Neural progenitor cell (in vitro differentiated cells): ENCODE data around the gene IRAK1.

ENCODE experiments used
- EZH2 ChIP-seq: fragments of 200-600 bp; sonication (generic); IDR thresholded peaks from 2 replicates; pipeline ENCODE4 v1.6.1; 2017; ENCODE audit warnings: antibody characterized with exemption, mild to moderate bottlenecking, moderate library complexity
- EZH2phosphoT487 ChIP-seq: fragments of 200-600 bp; sonication (generic); IDR thresholded peaks from 2 replicates; pipeline ENCODE4 v1.6.1; 2017; ENCODE audit warnings: antibody characterized with exemption
- TF ChIP-seq, protein P1 (sequence below): fragments of 200-600 bp; sonication (generic); IDR thresholded peaks from 2 replicates; pipeline ENCODE4 v1.5.1; 2017; ENCODE audit warnings: antibody characterized with exemption, mild to moderate bottlenecking

DNA sequence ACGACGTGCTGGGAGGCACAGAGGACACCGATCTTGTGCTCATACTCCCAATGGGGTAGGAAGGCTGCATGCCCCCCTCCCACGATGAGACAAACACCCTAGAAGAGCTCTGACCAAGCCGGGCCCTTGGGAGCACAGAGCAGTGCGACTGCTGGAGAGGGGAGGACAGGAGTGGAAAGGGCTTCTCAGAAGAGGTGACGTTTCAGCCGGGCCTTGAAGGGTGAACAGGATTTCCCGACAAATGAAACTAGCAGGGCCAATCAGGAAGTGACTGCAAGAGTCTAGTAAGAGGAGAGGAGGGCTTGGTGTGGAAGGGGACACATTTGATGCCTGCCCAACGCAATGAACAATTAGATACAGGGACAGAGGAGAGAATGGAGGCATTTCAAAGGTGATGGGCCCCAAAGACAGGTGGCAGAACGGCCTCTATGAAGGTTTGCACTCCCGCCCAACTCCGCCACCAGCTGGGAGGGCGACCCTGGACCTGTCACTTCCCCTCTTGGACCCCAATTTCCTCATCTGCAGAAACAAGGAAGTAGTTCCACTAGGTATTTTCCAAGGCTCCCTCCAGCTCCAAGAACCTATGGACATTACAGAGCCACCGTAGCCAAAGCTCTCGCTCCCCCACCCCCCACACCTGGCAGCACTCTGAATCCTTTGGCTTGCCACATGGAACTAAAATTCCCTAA is 52.0 kb downstream of the IRAK1 start:
- TF ChIP-seq, protein P1, sequence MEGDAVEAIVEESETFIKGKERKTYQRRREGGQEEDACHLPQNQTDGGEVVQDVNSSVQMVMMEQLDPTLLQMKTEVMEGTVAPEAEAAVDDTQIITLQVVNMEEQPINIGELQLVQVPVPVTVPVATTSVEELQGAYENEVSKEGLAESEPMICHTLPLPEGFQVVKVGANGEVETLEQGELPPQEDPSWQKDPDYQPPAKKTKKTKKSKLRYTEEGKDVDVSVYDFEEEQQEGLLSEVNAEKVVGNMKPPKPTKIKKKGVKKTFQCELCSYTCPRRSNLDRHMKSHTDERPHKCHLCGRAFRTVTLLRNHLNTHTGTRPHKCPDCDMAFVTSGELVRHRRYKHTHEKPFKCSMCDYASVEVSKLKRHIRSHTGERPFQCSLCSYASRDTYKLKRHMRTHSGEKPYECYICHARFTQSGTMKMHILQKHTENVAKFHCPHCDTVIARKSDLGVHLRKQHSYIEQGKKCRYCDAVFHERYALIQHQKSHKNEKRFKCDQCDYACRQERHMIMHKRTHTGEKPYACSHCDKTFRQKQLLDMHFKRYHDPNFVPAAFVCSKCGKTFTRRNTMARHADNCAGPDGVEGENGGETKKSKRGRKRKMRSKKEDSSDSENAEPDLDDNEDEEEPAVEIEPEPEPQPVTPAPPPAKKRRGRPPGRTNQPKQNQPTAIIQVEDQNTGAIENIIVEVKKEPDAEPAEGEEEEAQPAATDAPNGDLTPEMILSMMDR, result no peak
- TF ChIP-seq EZH2, result no peak
- TF ChIP-seq EZH2phosphoT487, result no peak
